ENCODE results near the gene EVA1C.
"Not testable (repeated sequence)": the region's sequence is repeated elsewhere in the genome, so short reads cannot be mapped to it uniquely, and the experiment has no call there.

The EVA1C gene

DNA sequence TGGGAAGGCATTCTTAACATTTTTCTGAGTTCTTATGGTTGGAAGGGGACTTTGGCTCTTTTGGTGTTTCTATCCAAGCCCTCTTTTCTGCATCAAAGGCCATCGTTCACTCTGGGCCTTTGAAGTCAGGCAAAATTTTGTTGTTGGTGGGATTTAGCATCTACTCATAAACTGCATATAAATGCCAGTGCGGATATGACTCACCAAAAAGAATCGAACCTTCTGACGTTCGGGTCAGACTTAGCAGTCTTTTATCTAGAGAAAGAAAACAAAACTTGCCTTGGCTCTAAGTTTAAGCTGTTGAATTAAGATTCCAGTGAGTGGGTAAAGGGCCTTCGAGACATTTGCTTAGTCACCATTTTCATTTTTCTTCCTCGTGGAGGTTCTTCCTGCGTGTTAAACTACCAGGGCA, 51.4 kb downstream of the EVA1C start:
- DNase-seq, result no peak

GRCh38 chr21:32467291-32467690, 54.8 kb downstream of the EVA1C start:
- DNase-seq, result no peak

DNA sequence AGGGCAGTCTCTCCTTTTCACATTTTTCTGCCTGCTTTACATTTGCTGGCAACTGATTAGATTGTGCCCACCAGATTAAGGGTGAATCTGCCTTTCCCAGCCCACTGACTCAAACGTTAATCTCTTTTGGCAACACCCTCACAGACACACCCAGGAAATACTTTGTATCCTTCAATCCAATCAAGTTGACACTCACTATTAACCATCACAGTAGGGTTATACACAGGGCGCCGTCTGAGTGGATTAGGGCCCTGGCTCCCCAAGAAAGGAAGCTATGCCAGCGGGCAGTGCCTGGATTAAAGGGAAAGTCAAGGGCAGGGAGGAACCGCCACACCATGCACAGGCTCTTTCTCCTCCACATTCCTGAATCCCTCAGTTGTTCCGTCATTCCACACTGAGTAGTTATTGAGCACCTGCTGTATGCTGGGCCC, 56.2 kb downstream of the EVA1C start:
- no peak for DNase-seq

DNA sequence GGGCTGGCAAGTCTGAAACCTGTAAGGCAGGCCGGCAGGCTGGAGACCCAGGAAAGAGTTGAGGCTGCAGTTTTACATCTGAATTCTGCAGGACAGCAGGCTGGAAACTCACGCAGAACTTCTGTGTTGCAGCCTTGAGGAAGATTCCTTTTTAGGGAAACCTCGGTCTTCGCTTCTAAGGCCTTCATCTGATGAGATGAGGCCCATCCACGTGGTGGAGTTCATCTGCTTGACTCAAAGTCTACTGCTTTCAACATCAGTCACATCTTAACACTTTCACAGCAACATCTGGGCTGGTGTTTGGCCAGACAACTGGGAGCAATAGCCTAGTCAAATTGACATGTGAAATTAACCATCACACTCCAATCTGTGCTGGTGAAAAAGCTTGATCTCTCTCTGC, 57.1 kb downstream of the EVA1C start:
- DNase-seq, result no peak

DNA sequence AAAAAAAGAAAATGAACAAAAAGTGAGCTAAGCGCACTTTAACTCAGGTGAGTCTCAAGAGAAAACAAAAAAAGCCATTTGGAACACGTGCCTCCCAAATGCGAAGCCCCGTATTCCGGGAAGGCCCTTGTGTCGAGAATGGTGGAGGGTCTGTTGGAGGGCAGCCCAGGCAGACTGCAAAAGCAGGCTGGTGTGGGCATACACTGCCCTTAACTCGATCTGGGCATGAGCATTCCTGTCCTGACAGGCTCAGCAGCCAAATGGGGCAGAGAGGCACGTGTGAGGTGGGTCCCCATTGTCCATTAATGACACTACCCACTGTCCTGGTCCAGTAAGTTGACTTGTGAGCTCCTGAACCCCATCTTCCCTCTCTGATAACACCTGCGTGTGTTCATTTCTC, 57.7 kb downstream of the EVA1C start:
- no peak for DNase-seq

GRCh38 chr21:32472890-32473765, 60.6 kb downstream of the EVA1C start:
- DNase-seq, result no peak

DNA sequence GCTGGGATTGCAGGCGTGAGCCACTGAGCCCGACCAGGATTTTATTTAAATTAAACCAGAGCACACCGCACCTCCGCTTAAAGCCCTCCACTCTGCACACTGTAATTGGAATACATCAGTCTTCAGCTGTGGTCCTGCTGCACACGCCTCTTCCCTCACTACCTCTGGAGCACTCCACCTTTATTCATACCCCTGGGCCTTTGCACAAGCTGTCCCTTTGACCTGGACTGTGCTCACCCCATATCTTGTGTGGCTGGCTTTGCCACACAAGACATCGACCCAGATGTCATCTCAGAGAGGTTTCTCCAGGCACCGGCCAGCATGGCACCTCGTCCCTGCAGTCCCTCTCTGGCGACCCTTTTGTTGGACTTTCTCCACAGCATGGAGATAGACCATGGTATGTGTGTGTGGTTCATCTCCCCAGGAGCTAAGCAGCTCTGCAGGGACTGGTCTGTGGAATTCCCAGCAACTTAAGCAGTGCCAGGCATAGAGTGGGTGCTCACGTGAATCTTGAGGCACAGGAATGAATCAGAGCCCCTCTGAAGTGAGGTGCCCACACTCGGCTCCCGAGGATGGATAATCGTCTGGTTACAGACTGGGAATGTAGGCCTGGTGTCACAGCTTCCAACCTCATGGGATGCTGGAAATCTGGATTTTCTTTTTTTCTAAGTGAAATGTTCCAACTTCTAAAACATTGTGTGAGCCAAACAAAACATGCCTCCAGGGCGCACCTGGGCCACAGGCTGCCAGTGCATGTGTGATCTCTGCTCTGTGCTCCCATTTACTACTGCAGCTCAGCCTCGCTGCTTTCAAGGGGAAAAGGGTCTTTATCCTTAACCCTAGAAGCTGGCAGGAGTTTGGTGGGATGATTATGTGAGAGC, 61.9 kb downstream of the EVA1C start:
- no peak for DNase-seq

- no peak for DNase-seq
Measured at GRCh38 chr21:32475162-32475812, 62.8 kb downstream of the EVA1C start.

- no peak for DNase-seq
Measured at GRCh38 chr21:32476661-32477423, 64.3 kb downstream of the EVA1C start.

DNA sequence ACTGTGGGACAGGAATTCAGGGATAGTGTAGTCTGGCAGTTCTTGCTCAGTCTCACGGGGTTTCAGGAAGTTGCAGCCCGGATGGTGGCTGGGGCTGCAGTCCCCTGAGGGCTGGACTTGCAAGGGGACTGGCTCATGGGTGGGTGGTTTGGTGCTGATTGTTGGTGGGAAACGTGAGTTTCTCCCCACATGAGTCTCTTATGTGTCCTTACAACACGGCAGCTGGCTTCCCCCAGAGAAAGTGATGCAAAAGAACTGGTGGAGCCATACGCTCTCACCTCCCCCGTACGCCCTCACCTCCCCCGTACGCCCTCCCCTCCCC, 64.9 kb downstream of the EVA1C start:
- DNase-seq, result no peak

DNA sequence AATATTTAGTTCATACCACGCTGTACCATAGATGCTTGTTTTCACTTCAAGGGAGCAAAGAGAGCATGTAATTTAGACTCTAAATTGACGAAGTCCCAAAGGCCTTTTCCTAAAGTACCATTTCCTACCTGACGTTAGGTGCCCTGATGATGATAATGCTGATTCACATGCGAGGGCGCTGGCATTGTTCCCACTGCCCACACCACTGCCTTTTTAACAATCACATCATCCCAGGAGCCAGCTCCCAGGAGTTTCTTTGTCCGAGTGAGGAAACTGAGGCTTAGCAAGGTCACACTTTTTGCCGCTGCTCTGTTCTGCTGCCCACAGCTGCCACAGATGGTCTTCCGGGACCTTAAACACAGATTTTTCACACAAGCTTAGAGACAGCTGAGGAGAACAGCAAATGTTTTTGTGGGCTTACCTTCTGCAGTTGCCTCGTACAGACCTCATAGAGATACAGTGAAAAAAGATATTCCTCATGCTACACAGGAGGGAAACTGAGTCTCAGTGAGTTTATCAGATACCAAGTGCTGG, 69.4 kb downstream of the EVA1C start:
- no peak for DNase-seq

GRCh38 chr21:32482565-32483292, 70.2 kb downstream of the EVA1C start:
- no peak for DNase-seq

GRCh38 chr21:32483293-32483595, 70.7 kb downstream of the EVA1C start:
- no peak for DNase-seq

- DNase-seq, result no peak
Measured at GRCh38 chr21:32484706-32485380, 72.3 kb downstream of the EVA1C start.

GRCh38 chr21:32492376-32492775, 79.9 kb downstream of the EVA1C start:
- no peak for DNase-seq

DNA sequence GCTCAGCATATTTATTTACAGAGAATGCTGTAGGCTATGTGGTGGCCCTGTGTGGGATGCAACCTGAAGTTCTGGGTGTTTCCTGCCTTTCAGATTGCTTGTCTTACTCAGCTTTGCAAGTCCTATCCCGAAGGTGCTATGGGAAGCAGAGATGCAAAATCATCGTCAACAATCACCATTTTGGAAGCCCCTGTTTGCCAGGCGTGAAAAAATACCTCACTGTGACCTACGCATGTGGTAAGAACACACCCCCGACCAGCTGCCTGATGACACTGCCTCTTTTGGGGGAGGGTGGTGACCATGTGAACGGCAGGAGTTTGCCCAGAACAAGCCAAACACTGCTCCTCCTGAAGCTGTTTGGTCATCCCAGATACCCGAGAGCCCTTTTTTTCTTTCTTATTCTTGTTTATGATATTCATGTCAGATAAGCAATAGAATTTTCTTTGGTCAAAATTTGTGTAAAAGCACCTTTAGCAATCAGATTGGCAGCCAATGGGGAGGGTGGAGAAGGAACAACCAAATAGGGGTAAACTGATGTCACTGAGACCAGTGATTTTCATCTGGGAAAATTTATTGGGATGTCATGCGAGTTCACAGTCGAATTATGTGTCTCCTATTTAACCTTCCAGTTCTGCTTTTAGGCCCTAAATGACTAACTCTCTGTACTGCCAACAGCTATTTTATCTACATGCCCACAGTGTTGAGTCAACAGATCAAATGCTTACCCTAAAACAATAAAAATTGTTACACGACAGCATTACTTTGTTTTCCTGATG, 82.6 kb downstream of the EVA1C start:
- no peak for DNase-seq

- DNase-seq, result no peak
Measured at GRCh38 chr21:32496568-32496967, 84.1 kb downstream of the EVA1C start.

DNA sequence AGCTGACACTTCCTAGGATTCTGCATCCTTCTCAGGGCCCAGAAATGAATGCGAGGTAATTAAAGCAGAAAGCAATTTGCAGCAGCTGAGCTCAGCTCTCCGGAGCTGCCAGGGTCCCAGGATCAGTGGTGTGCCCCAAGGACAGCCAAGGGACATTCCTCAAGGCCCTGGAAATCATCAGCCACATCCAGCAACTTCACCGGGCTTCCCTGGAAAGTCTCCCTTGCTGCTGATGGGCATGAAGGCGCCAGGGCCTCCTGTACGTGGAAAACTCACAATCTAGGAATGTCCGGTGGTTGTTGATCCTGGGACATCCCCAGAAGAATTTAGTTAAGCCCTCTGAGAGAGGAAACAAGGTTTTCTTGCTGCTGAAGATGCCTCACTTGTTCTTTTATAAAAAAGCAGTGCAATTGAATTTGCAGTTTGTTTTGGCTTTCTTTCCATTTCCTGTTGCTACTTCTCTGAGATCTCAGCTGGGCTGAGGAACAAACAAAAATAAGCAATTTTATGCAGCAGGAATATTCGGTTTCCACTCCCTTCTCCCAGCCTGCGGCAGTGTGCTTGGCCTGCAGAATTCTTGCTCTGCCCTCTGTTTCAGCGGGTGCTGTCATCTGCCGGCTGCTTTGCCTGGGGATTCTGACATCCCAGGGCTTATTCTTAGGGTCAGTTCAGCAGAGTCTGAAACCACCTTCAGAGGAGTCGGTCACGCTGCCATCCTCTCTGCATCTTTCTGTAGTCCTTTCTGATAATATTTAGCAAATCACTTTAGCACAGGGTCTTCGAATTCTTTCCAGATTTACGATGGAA, 86.9 kb downstream of the EVA1C start:
- DNase-seq, result no peak

GRCh38 chr21:32503641-32504040, 91.1 kb downstream of the EVA1C start:
- DNase-seq, result not testable (repeated sequence)

DNA sequence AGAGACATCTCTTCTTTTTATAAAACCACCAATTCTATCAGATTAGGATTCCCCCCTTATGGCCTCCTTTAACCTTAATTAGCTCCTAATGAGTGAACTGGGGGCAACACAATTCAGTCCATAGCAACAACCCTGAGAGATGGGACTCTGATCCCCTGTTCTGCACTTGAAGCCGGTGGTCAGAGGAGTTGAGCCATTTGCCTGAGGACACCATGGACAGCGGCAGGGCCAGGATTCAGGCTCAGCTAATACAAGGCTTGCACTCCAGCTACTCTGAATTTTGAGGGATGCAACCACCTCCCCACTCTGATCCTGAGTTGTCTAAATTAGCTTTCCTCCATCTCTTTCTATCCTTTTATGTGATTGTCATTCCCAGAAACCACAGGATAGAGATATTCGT, 93.3 kb downstream of the EVA1C start:
- not testable (repeated sequence) for DNase-seq

Data from NCI-H524 (cell line).